Spleen (tissue), 11 donors: ENCODE measurements around the gene PLAC8L1. TPM values are rescaled to one million over a fixed set of nuclear protein-coding genes. Genes with fewer than 3 reads are reported as not detected.
"Not testable (repeated sequence)": the region's sequence is repeated elsewhere in the genome, so short reads cannot be mapped to it uniquely, and the experiment has no call there.

ENCODE experiments used
- DNase-seq: peaks from one replicate; pipeline ENCODE4 v3.0.0-alpha.2; 2020
- H3K27ac ChIP-seq, 8 donors: fragments of 200-600 bp; sonication (generic) in 7 of 8; 1 replicate in 4 of 8; 2 replicates in 4 of 8; pipeline versions ENCODE4 v1.5.0 to v1.8.0; 2016 to 2021; ENCODE audit warnings: inconsistent platforms in 4 of 8, mild to moderate bottlenecking in 4 of 8, moderate library complexity in 1 of 8
- H3K27me3 ChIP-seq, 7 donors: fragments of 200-600 bp; sonication (generic) in 6 of 7; replicated peaks in 1 of 7; 1 replicate in 4 of 7; 2 replicates in 3 of 7; pipeline versions ENCODE4 v1.5.0 to v1.8.0; 2016 to 2021; ENCODE audit warnings: inconsistent platforms in 3 of 7, mild to moderate bottlenecking in 1 of 7
- H3K36me3 ChIP-seq, 6 donors: fragments of 200-600 bp; sonication (generic) in 5 of 6; 1 replicate in 4 of 6; 2 replicates in 2 of 6; pipeline versions ENCODE4 v1.5.0 to v1.8.0; 2016 to 2021; ENCODE audit warnings: inconsistent platforms in 2 of 6
- H3K4me1 ChIP-seq, 6 donors: fragments of 200-600 bp; sonication (generic) in 5 of 6; 1 replicate in 3 of 6; 2 replicates in 3 of 6; pipeline versions ENCODE4 v1.5.0 to v1.8.0; 2016 to 2021; ENCODE audit warnings: inconsistent platforms in 3 of 6
- H3K4me3 ChIP-seq, 8 donors: fragments of 200-600 bp; sonication (generic) in 7 of 8; 1 replicate in 4 of 8; 2 replicates in 4 of 8; pipeline versions ENCODE4 v1.5.0 to v1.8.0; 2016 to 2021; ENCODE audit warnings: inconsistent platforms in 4 of 8, mild to moderate bottlenecking in 4 of 8, moderate library complexity in 2 of 8
- H3K9me3 ChIP-seq, 8 donors: fragments of 200-600 bp; sonication (generic) in 7 of 8; 1 replicate in 4 of 8; 2 replicates in 4 of 8; pipeline versions ENCODE4 v1.5.0 to v1.8.0; 2016 to 2021; ENCODE audit warnings: inconsistent platforms in 4 of 8
- CTCF ChIP-seq, 11 experiments: fragments of 200-600 bp in 7 of 11; fragments of 450-650 bp in 4 of 11; sonication (generic) in 4 of 11; IDR thresholded peaks in 8 of 11; conservative IDR thresholded peaks in 3 of 11; 1 replicate in 7 of 11; 2 replicates in 4 of 11; pipeline versions ENCODE4 v1.4.0 to v1.8.0; 2016 to 2021; ENCODE audit warnings: antibody characterized with exemption in 11 of 11, inconsistent platforms in 4 of 11, mild to moderate bottlenecking in 1 of 11
- POLR2A ChIP-seq, 3 donors: fragments of 450-650 bp; IDR thresholded peaks; one replicate each; pipeline ENCODE4 v1.5.1; 2017; ENCODE audit warnings: antibody characterized with exemption in 3 of 3, mild to moderate bottlenecking in 1 of 3
- POLR2AphosphoS5 ChIP-seq, 3 donors: sonication (generic); formaldehyde crosslinking; IDR thresholded peaks; one replicate each; pipeline ENCODE4 v1.5.1; 2017; ENCODE audit warnings: antibody characterized with exemption in 3 of 3
- WGBS, 5 donors: extraction: QIAGEN DNeasy Blood & Tissue Kit in 3 of 5; methylation state at CpG; one replicate each; pipeline versions ENCODE4 v1.1.5 to v1.1.7; 2013 to 2018; 5-methylcytosine and 5-hydroxymethylcytosine counted together
- intact Hi-C: fragments of 100-400 bp; cut with DNase I; formaldehyde crosslinking; loops from one replicate; pipeline ENCODE4 v1.15.0; 2023; ENCODE audit warnings: low total_unique reads
- polyA plus RNA-seq, 3 donors: library from polyadenylated mRNA; stranded (reverse); fragments of 200-250 nt; gene quantifications; one replicate each; pipeline ENCODE4 v1.2.1, GENCODE V29; 2013
- total RNA-seq, 7 donors: library from RNA; depleted of rRNA in 3 of 7; stranded (reverse); fragments of >200 nt in 3 of 7; fragmentation: NEBNext Ultra II Directional in 4 of 7; extraction: Animal tissue kit (Norgen Biotek cat#: 25700) in 4 of 7; gene quantifications; one replicate each; pipeline versions ENCODE4 v1.1.0 to v1.2.1, GENCODE V29; 2016 to 2021
- donor health status: healthy with polysubstance abuse.
- donor health status: DM: no; HTN: no; CAD: no; lungs with moderate emphysema.
- donor health status: DM: no; HTN: no; CAD: no.
- donor health status: Bipolar disorder and iron deficiency.
- donor health status: healthy.
- donor health status: DM: no; HTN: no; CAD: no.
- donor health status: DM: yes; HTN: yes; CAD: no.

PLAC8L1 gene
- total and polyA plus RNA-seq, 10 donors = 0.29 to 1.3 (median 0.71) TPM; not detected in 6

GRCh38 chr5:146126068-146126467 lies 20.7 kb upstream of the PLAC8L1 start:
- TF ChIP-seq POLR2A (IDR thresholded peaks at IDR 0.05) (no peak), POLR2AphosphoS5 (IDR thresholded peaks at IDR 0.05) (no peak), CTCF (IDR thresholded peaks at IDR 0.05 in 8 of 11, conservative IDR thresholded peaks at IDR 0.05 in 3 of 11) (no peak)
- H3K36me3 ChIP-seq = peaks cover 8 to 100% (median 88%) of the 10 kb centered on the region in 6 donors
- H3K9me3 ChIP-seq = no peaks in the 10 kb centered on the region
- H3K4me3 ChIP-seq = no peak overlapping the region
- no peak for DNase-seq
- no peak overlapping the region for H3K27ac ChIP-seq
- H3K27me3 ChIP-seq = no peaks in the 10 kb centered on the region
- intact Hi-C loops = no loop called here
- H3K4me1 ChIP-seq = no peaks in the 10 kb centered on the region

- TF ChIP-seq POLR2AphosphoS5 (IDR thresholded peaks at IDR 0.05) (no peak), POLR2A (IDR thresholded peaks at IDR 0.05) (no peak), CTCF (IDR thresholded peaks at IDR 0.05 in 8 of 11, conservative IDR thresholded peaks at IDR 0.05 in 3 of 11) (no peak)
- 75 to 88% (median 79%) methylated on average over 2 of the region's 2 CpGs for WGBS, 5 donors
- Histone ChIP-seq H3K9me3 (no peaks in the 10 kb centered on the region), H3K4me3 (no peak overlapping the region), H3K36me3 (peaks cover 8 to 100% (median 94%) of the 10 kb centered on the region in 6 donors), H3K4me1 (no peaks in the 10 kb centered on the region), H3K27ac (no peak overlapping the region), H3K27me3 (no peaks in the 10 kb centered on the region)
- DNase-seq = no peak
- intact Hi-C loops = no loop called here
Measured at GRCh38 chr5:146124580-146124979, 19.2 kb upstream of the PLAC8L1 start.

- DNase-seq, H3K9me3 ChIP-seq, H3K27me3 ChIP-seq, intact Hi-C loops, H3K4me3 ChIP-seq, H3K4me1 ChIP-seq, H3K27ac ChIP-seq: not testable (repeated sequence)
- H3K36me3 ChIP-seq = peaks cover 10 to 100% (median 92%) of the 10 kb centered on the region in 6 donors
- WGBS, 5 donors = 96 to 100% (median 100%) methylated on average over 1 of the region's 1 CpG
Measured at GRCh38 chr5:146121451-146121850, 16.1 kb upstream of the PLAC8L1 start.

GRCh38 chr5:146118322-146118721 lies 12.9 kb upstream of the PLAC8L1 start:
- no peak for TF ChIP-seq CTCF (IDR thresholded peaks at IDR 0.05 in 8 of 11, conservative IDR thresholded peaks at IDR 0.05 in 3 of 11)
- no peak for TF ChIP-seq POLR2A (IDR thresholded peaks at IDR 0.05)
- no peak for TF ChIP-seq POLR2AphosphoS5 (IDR thresholded peaks at IDR 0.05)
- intact Hi-C loops = no loop called here
- Histone ChIP-seq H3K36me3 (peaks cover 8 to 100% (median 73%) of the 10 kb centered on the region in 6 donors), H3K27ac (no peak overlapping the region), H3K27me3 (no peaks in the 10 kb centered on the region), H3K4me3 (no peak overlapping the region), H3K9me3 (no peaks in the 10 kb centered on the region), H3K4me1 (no peaks in the 10 kb centered on the region)
- no peak for DNase-seq

GRCh38 chr5:146117216-146117615 lies 11.8 kb upstream of the PLAC8L1 start:
- intact Hi-C loops, H3K9me3 ChIP-seq, H3K4me1 ChIP-seq, H3K27ac ChIP-seq, H3K4me3 ChIP-seq, H3K27me3 ChIP-seq, DNase-seq: not testable (repeated sequence)
- WGBS, 5 donors = 95 to 98% (median 98%) methylated on average over 2 of the region's 2 CpGs
- peaks cover 8 to 100% (median 69%) of the 10 kb centered on the region in 6 donors for H3K36me3 ChIP-seq
